Mucosa of rectum (tissue), 2 donors: ENCODE measurements around the gene FLNC.

Experiments
- H3K27ac ChIP-seq, 2 donors: one replicate each; pipeline ENCODE4 v1.7.0; 2013; ENCODE audit warnings: inconsistent platforms in 2 of 2, low read depth in 2 of 2, low read length in 2 of 2
- H3K27me3 ChIP-seq, 2 donors: one replicate each; pipeline ENCODE4 v1.7.0; 2013; ENCODE audit warnings: low read length in 2 of 2; ENCODE audit not compliant: control insufficient read depth in 2 of 2, insufficient read depth in 2 of 2
- H3K36me3 ChIP-seq, 2 donors: one replicate each; pipeline ENCODE4 v1.7.0; 2013; ENCODE audit warnings: low read length in 2 of 2; ENCODE audit not compliant: control insufficient read depth in 2 of 2, insufficient read depth in 2 of 2
- H3K4me1 ChIP-seq, 2 donors: one replicate each; pipeline ENCODE4 v1.7.0; 2013; ENCODE audit warnings: low read length in 2 of 2, mild to moderate bottlenecking in 1 of 2; ENCODE audit not compliant: control insufficient read depth in 2 of 2, insufficient read depth in 2 of 2
- H3K4me3 ChIP-seq, 2 donors: one replicate each; pipeline ENCODE4 v1.7.0; 2013; ENCODE audit warnings: low read length in 2 of 2
- H3K9ac ChIP-seq, 2 donors: one replicate each; pipeline ENCODE4 v1.7.0; 2013; ENCODE audit warnings: low read length in 2 of 2, low read depth in 1 of 2, mild to moderate bottlenecking in 1 of 2
- H3K9me3 ChIP-seq, 2 donors: one replicate each; pipeline ENCODE4 v1.7.0; 2013; ENCODE audit warnings: low read length in 2 of 2; ENCODE audit not compliant: control insufficient read depth in 2 of 2
- donor health status: healthy.
- donor health status: Normal muscosa, but diverticular disease.

The FLNC gene

GRCh38 chr7:128854396-128854795 lies 24.2 kb downstream of the FLNC start:
- Histone ChIP-seq H3K27ac (no peak overlapping the region), H3K9ac (no peak overlapping the region), H3K36me3 (peaks cover 0 to 3% of the 10 kb centered on the region in 2 donors), H3K9me3 (no peaks in the 10 kb centered on the region), H3K4me3 (no peak overlapping the region), H3K27me3 (no peaks in the 10 kb centered on the region), H3K4me1 (peaks cover 0 to 8% of the 10 kb centered on the region in 2 donors)

- H3K4me3 ChIP-seq, result no peak overlapping the region
- no peak overlapping the region for H3K27ac ChIP-seq
- no peaks in the 10 kb centered on the region for H3K27me3 ChIP-seq
- H3K36me3 ChIP-seq, result peaks cover 0 to 3% of the 10 kb centered on the region in 2 donors
- peaks cover 0 to 12% of the 10 kb centered on the region in 2 donors for H3K4me1 ChIP-seq
- H3K9ac ChIP-seq, result no peak overlapping the region
- no peaks in the 10 kb centered on the region for H3K9me3 ChIP-seq
Observed at GRCh38 chr7:128855559-128855958, 25.4 kb downstream of the FLNC start.

GRCh38 chr7:128856001-128856718 lies 26.0 kb downstream of the FLNC start:
- H3K4me3 ChIP-seq, result no peak overlapping the region
- H3K9ac ChIP-seq, result no peak overlapping the region
- H3K27ac ChIP-seq, result no peak overlapping the region
- H3K36me3 ChIP-seq, result peaks cover 0 to 3% of the 10 kb centered on the region in 2 donors
- no peaks in the 10 kb centered on the region for H3K9me3 ChIP-seq
- peaks cover 0 to 12% of the 10 kb centered on the region in 2 donors for H3K4me1 ChIP-seq
- H3K27me3 ChIP-seq, result no peaks in the 10 kb centered on the region

GRCh38 chr7:128858380-128859231 lies 28.4 kb downstream of the FLNC start:
- H3K27me3 ChIP-seq, result no peaks in the 10 kb centered on the region
- no peak overlapping the region for H3K9ac ChIP-seq
- H3K36me3 ChIP-seq, result peaks cover 0 to 3% of the 10 kb centered on the region in 2 donors
- peaks cover 10 to 21% of the 10 kb centered on the region in 2 donors for H3K4me1 ChIP-seq
- H3K9me3 ChIP-seq, result no peaks in the 10 kb centered on the region
- no peak overlapping the region for H3K4me3 ChIP-seq
- peak overlapping the region in 1 of 2 donors; percentile 13 for H3K27ac ChIP-seq

- H3K4me1 ChIP-seq, result peaks cover 12 to 29% of the 10 kb centered on the region in 2 donors
- H3K36me3 ChIP-seq, result peaks cover 0 to 3% of the 10 kb centered on the region in 2 donors
- H3K27ac ChIP-seq, result no peak overlapping the region
- no peak overlapping the region for H3K9ac ChIP-seq
- no peaks in the 10 kb centered on the region for H3K27me3 ChIP-seq
- no peak overlapping the region for H3K4me3 ChIP-seq
- no peaks in the 10 kb centered on the region for H3K9me3 ChIP-seq
Observed at GRCh38 chr7:128859232-128860157, 29.3 kb downstream of the FLNC start.

GRCh38 chr7:128860158-128861073 lies 30.2 kb downstream of the FLNC start:
- Histone ChIP-seq H3K4me3 (no peak overlapping the region), H3K36me3 (peaks cover 7 to 8% of the 10 kb centered on the region in 2 donors), H3K27me3 (no peaks in the 10 kb centered on the region), H3K4me1 (peaks cover 12 to 28% of the 10 kb centered on the region in 2 donors), H3K9ac (no peak overlapping the region), H3K9me3 (no peaks in the 10 kb centered on the region), H3K27ac (no peak overlapping the region)

- peak overlapping the region; percentile 95 to 97 for H3K4me3 ChIP-seq
- H3K27me3 ChIP-seq, result no peaks in the 10 kb centered on the region
- peaks cover 12 to 21% of the 10 kb centered on the region in 2 donors for H3K4me1 ChIP-seq
- no peaks in the 10 kb centered on the region for H3K9me3 ChIP-seq
- H3K9ac ChIP-seq, result peak overlapping the region; percentile 1 to 28
- H3K36me3 ChIP-seq, result peaks cover 10 to 17% of the 10 kb centered on the region in 2 donors
- no peak overlapping the region for H3K27ac ChIP-seq
Observed at GRCh38 chr7:128861957-128862570, 31.9 kb downstream of the FLNC start.

- H3K27ac ChIP-seq, result peak within 1 kb of the TSS; percentile 82 to 84
- no peaks in the 10 kb centered on the region for H3K27me3 ChIP-seq
- peak within 1 kb of the TSS; percentile 85 to 95 for H3K9ac ChIP-seq
- peaks cover 12 to 21% of the 10 kb centered on the region in 2 donors for H3K4me1 ChIP-seq
- peaks cover 10 to 18% of the 10 kb centered on the region in 2 donors for H3K36me3 ChIP-seq
- H3K4me3 ChIP-seq, result peak within 1 kb of the TSS; percentile 95 to 97
- no peaks in the 10 kb centered on the region for H3K9me3 ChIP-seq
Observed at GRCh38 chr7:128862571-128863432, 32.6 kb downstream of the FLNC start, which contains the start of gene ATP6V1F. Gene ATP6V1F, plus strand, starts transcription at chr7:128862856. Its CDS starts 49 bp downstream, at chr7:128862905.
